OCI-LY3 (cell line): ENCODE results near the gene BCL2L12.

Source experiments
- EZH2phosphoT487 ChIP-seq: fragments of 200-600 bp; shearing (Covaris generic); IDR thresholded peaks from 2 replicates; pipeline ENCODE4 v1.6.1; 2018; ENCODE audit warnings: antibody characterized with exemption, mixed run types, low read depth
- TF ChIP-seq, protein P1 (sequence below): fragments of 200-600, 300-600 bp; sonication (generic); IDR thresholded peaks from 2 replicates; pipeline ENCODE4 v1.5.1; 2014; ENCODE audit warnings: antibody characterized with exemption, low read length, low read depth

- TF ChIP-seq, protein P1, sequence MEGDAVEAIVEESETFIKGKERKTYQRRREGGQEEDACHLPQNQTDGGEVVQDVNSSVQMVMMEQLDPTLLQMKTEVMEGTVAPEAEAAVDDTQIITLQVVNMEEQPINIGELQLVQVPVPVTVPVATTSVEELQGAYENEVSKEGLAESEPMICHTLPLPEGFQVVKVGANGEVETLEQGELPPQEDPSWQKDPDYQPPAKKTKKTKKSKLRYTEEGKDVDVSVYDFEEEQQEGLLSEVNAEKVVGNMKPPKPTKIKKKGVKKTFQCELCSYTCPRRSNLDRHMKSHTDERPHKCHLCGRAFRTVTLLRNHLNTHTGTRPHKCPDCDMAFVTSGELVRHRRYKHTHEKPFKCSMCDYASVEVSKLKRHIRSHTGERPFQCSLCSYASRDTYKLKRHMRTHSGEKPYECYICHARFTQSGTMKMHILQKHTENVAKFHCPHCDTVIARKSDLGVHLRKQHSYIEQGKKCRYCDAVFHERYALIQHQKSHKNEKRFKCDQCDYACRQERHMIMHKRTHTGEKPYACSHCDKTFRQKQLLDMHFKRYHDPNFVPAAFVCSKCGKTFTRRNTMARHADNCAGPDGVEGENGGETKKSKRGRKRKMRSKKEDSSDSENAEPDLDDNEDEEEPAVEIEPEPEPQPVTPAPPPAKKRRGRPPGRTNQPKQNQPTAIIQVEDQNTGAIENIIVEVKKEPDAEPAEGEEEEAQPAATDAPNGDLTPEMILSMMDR, result no peak
- TF ChIP-seq EZH2phosphoT487, result no peak
Measured at GRCh38 chr19:49640113-49640898, 25.4 kb upstream of the BCL2L12 start, which contains the start of gene RRAS.
